ENCODE measurements around the gene CCNC.

- TF ChIP-seq, protein P1, sequence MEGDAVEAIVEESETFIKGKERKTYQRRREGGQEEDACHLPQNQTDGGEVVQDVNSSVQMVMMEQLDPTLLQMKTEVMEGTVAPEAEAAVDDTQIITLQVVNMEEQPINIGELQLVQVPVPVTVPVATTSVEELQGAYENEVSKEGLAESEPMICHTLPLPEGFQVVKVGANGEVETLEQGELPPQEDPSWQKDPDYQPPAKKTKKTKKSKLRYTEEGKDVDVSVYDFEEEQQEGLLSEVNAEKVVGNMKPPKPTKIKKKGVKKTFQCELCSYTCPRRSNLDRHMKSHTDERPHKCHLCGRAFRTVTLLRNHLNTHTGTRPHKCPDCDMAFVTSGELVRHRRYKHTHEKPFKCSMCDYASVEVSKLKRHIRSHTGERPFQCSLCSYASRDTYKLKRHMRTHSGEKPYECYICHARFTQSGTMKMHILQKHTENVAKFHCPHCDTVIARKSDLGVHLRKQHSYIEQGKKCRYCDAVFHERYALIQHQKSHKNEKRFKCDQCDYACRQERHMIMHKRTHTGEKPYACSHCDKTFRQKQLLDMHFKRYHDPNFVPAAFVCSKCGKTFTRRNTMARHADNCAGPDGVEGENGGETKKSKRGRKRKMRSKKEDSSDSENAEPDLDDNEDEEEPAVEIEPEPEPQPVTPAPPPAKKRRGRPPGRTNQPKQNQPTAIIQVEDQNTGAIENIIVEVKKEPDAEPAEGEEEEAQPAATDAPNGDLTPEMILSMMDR (conservative IDR thresholded peaks at IDR 0.05; ENCODE audit: low read depth, low read length): no peak
- no peak for TF ChIP-seq EZH2 (IDR thresholded peaks at IDR 0.05; ENCODE audit: borderline replicate concordance, low read depth, low read length, poor library complexity, severe bottlenecking)
Observed at GRCh38 chr6:99563056-99563723, 5.3 kb downstream of the CCNC start.

All from A673 (cell line).